Endothelial cell of umbilical vein (primary cell): ENCODE data around the gene SAMD4B. TPM values are rescaled to one million over a fixed set of nuclear protein-coding genes. Genes with fewer than 3 reads are reported as not detected.

Experiments used
- BruUV-seq: library from RNA; stranded (reverse); fragments of 400-500 nt; replicated peaks from 2 replicates; lab custom pipeline; 2021; lab: Mats Ljungman, UMichigan
- CTCF ChIA-PET: fragments of 300-600, 350-600 bp; sonication (Branson Sonifier 250); formaldehyde crosslinking; loops from one replicate; lab custom pipeline; 2021; ENCODE audit warnings: antibody characterized with exemption, inconsistent platforms; lab: Charles Lee
- POLR2A ChIA-PET: fragments of 300-600, 350-600 bp; sonication (Branson Sonifier 250); formaldehyde crosslinking; loops from one replicate; lab custom pipeline; 2021; ENCODE audit warnings: antibody characterized with exemption, inconsistent platforms; lab: Charles Lee
- DNase-seq: peaks from one replicate; pipeline ENCODE4 v3.0.0-alpha.2; 2011; ENCODE audit warnings: low read depth, low spot score
- FAIRE-seq: peaks from 2 replicates; lab custom pipeline; 2011; peaks lifted over from hg19 to GRCh38; lab: Jason Lieb, UNC
- H2AFZ ChIP-seq: 2 replicates; pipeline ENCODE4 v1.6.0; 2012; ENCODE audit warnings: low read depth, low read length, control low read depth, inconsistent platforms
- H3K27ac ChIP-seq: 2 replicates; pipeline ENCODE4 v1.5.1; 2011; ENCODE audit warnings: low read depth, mild to moderate bottlenecking, control low read depth, low read length, moderate library complexity; ENCODE audit not compliant: insufficient read depth
- H3K27me3 ChIP-seq, 2 experiments: 2 replicates each; pipeline versions ENCODE4 v1.6.0 to v1.6.1; 2011; ENCODE audit warnings: low read length in 2 of 2, mixed read lengths in 1 of 2; ENCODE audit not compliant: control insufficient read depth in 2 of 2, insufficient read depth in 2 of 2
- H3K36me3 ChIP-seq, 2 experiments: 2 replicates in 1 of 2; 3 replicates in 1 of 2; pipeline ENCODE4 v1.5.1; 2011; ENCODE audit warnings: low read length in 2 of 2, mild to moderate bottlenecking in 1 of 2, moderate library complexity in 1 of 2; ENCODE audit not compliant: control insufficient read depth in 2 of 2, insufficient read depth in 2 of 2; ENCODE audit errors: extremely low read depth in 1 of 2
- H3K4me1 ChIP-seq: 3 replicates; pipeline ENCODE4 v1.5.1; 2011; ENCODE audit warnings: mild to moderate bottlenecking, low read length; ENCODE audit not compliant: control insufficient read depth, insufficient read depth; ENCODE audit errors: extremely low read depth
- H3K4me2 ChIP-seq: 2 replicates; pipeline ENCODE4 v1.6.1; 2011; ENCODE audit warnings: low read length, control low read depth, mixed read lengths; ENCODE audit not compliant: insufficient read depth
- H3K4me3 ChIP-seq, 3 experiments: fragments of 200-600 bp in 1 of 3; sonication (generic), shearing (Covaris generic) in 1 of 3; replicated peaks in 1 of 3; 2 replicates each; pipeline ENCODE4 v1.5.1; 2011 to 2016; ENCODE audit warnings: control low read depth in 3 of 3, low read length in 3 of 3, mild to moderate bottlenecking in 2 of 3, inconsistent platforms in 1 of 3, low read depth in 1 of 3, moderate library complexity in 1 of 3; ENCODE audit not compliant: insufficient read depth in 1 of 3
- H3K79me2 ChIP-seq: 2 replicates; pipeline ENCODE4 v1.6.0; 2012; ENCODE audit warnings: low read length, inconsistent platforms; ENCODE audit not compliant: control insufficient read depth, insufficient read depth
- H3K9ac ChIP-seq: replicated peaks from 2 replicates; pipeline ENCODE3; 2011; ENCODE audit warnings: low read length, control low read depth; ENCODE audit not compliant: insufficient read depth; ENCODE audit errors: extremely low read depth
- H3K9me1 ChIP-seq: replicated peaks from 3 replicates; pipeline ENCODE4 v1.6.0; 2011; ENCODE audit warnings: mild to moderate bottlenecking, low read length; ENCODE audit not compliant: control insufficient read depth, insufficient read depth; ENCODE audit errors: extremely low read depth
- H3K9me3 ChIP-seq: replicated peaks from 2 replicates; pipeline ENCODE4 v1.5.1; 2012; ENCODE audit warnings: low read length, inconsistent platforms; ENCODE audit not compliant: control insufficient read depth, insufficient read depth
- H4K20me1 ChIP-seq: replicated peaks from 2 replicates; pipeline ENCODE3; 2011; ENCODE audit warnings: mild to moderate bottlenecking, low read length; ENCODE audit not compliant: control insufficient read depth, insufficient read depth; ENCODE audit errors: extremely low read depth
- EZH2 ChIP-seq: IDR thresholded peaks from 2 replicates; pipeline ENCODE4 v1.6.1; 2012; ENCODE audit warnings: borderline replicate concordance, low read depth, mild to moderate bottlenecking, moderate library complexity, low read length, inconsistent platforms; ENCODE audit not compliant: severe bottlenecking
- FOS ChIP-seq: IDR thresholded peaks from 2 replicates; pipeline ENCODE4 v1.6.1; 2011; ENCODE audit warnings: mild to moderate bottlenecking, low read length, moderate library complexity, borderline replicate concordance; ENCODE audit not compliant: insufficient read depth
- GATA2 ChIP-seq: IDR thresholded peaks from 2 replicates; pipeline ENCODE4 v1.7.0; 2011; ENCODE audit warnings: low read depth, mild to moderate bottlenecking, moderate library complexity, mixed read lengths, low read length; ENCODE audit not compliant: insufficient read length, insufficient read depth
- JUN ChIP-seq: IDR thresholded peaks from 2 replicates; pipeline ENCODE4 v1.6.1; 2011; ENCODE audit warnings: borderline replicate concordance, low read depth; ENCODE audit not compliant: insufficient read length, insufficient read depth
- MYC ChIP-seq: IDR thresholded peaks from one replicate; pipeline ENCODE4 v1.6.1; 2011; ENCODE audit warnings: mild to moderate bottlenecking, low read depth, low read length
- POLR2A ChIP-seq: IDR thresholded peaks from 2 replicates; pipeline ENCODE4 v1.6.1; 2012; ENCODE audit warnings: low read depth, mild to moderate bottlenecking, control low read depth, low read length
- POLR2AphosphoS5 ChIP-seq: IDR thresholded peaks from 2 replicates; pipeline ENCODE4 v1.6.1; 2012; ENCODE audit warnings: low read depth, mild to moderate bottlenecking, control low read depth, low read length, moderate library complexity; ENCODE audit not compliant: insufficient read depth
- dilution Hi-C: fragments of 300-500 bp; cut with MboI; formaldehyde crosslinking; loops from one replicate; pipeline ENCODE4 v1.15.0; 2019; ENCODE audit warnings: low sequenced_read_pairs; ENCODE audit not compliant: extremely low pct_ligation_motif_present
- intact Hi-C: fragments of 100-400 bp; cut with micrococcal nuclease; formaldehyde crosslinking; loops from one replicate; pipeline ENCODE4 v1.10.0; 2022
- polyA plus RNA-seq, 4 experiments: library from polyadenylated mRNA; depleted of rRNA in 3 of 4; stranded (reverse) in 3 of 4; unstranded in 1 of 4; fragments of >200 nt; gene quantifications; 2 replicates each; pipeline versions ENCODE4 v1.2.1 to v1.2.3, GENCODE V29; 2011 to 2012; ENCODE audit warnings: missing spikeins in 1 of 4
- total RNA-seq: library from RNA; stranded (reverse); gene quantifications from 2 replicates; pipeline ENCODE4 v1.2.3, GENCODE V29; 2021
- TF ChIP-seq, protein P1 (sequence below), 2 donors: IDR thresholded peaks; 1 replicate in 1 of 2; 2 replicates in 1 of 2; pipeline ENCODE4 v1.5.1; 2011; ENCODE audit warnings: low read length in 2 of 2, mild to moderate bottlenecking in 2 of 2, moderate library complexity in 2 of 2, control low read depth in 1 of 2, inconsistent platforms in 1 of 2, low read depth in 1 of 2; ENCODE audit not compliant: insufficient read depth in 1 of 2; ENCODE audit errors: extremely low read depth in 1 of 2

SAMD4B gene
- total and polyA plus RNA-seq, 2 donors (not counting 3 experiments of a cell fraction or from before 2014, with no cell fraction given): 82.1 to 84.2 TPM

- intact Hi-C loops (no loop called here), dilution Hi-C loops (no loop called here)
- Histone ChIP-seq H3K4me1 (peaks cover 5% of the 10 kb centered on the region), H3K9me3 (no peaks in the 10 kb centered on the region), H3K4me3 (peak overlapping the region in 1 of 3 experiments; percentile 3), H2AFZ (peak overlapping the region; percentile 50), H3K9ac (no peak overlapping the region), H3K27ac (no peak overlapping the region), H3K79me2 (no peaks in the 10 kb centered on the region), H3K27me3 (peaks cover 0 to 3% of the 10 kb centered on the region in 2 experiments), H4K20me1 (no peaks in the 10 kb centered on the region), H3K9me1 (no peaks in the 10 kb centered on the region), H3K36me3 (no peaks in the 10 kb centered on the region), H3K4me2 (no peak overlapping the region)
- ChIA-PET CTCF (interaction anchor here (0.6 to 1.0 kb wide), 2 partner anchors 199 to 290 kb away, joined by 5 read pairs; no protein-coding TSS in a partner anchor), POLR2A (no interaction called here)
- BruUV-seq: no TSS peak
- FAIRE-seq: no peak
- no peak for DNase-seq
- no peak for TF ChIP-seq POLR2AphosphoS5
- TF ChIP-seq POLR2A: no peak
- TF ChIP-seq MYC: no peak
- TF ChIP-seq, protein P1, sequence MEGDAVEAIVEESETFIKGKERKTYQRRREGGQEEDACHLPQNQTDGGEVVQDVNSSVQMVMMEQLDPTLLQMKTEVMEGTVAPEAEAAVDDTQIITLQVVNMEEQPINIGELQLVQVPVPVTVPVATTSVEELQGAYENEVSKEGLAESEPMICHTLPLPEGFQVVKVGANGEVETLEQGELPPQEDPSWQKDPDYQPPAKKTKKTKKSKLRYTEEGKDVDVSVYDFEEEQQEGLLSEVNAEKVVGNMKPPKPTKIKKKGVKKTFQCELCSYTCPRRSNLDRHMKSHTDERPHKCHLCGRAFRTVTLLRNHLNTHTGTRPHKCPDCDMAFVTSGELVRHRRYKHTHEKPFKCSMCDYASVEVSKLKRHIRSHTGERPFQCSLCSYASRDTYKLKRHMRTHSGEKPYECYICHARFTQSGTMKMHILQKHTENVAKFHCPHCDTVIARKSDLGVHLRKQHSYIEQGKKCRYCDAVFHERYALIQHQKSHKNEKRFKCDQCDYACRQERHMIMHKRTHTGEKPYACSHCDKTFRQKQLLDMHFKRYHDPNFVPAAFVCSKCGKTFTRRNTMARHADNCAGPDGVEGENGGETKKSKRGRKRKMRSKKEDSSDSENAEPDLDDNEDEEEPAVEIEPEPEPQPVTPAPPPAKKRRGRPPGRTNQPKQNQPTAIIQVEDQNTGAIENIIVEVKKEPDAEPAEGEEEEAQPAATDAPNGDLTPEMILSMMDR (IDR thresholded peaks at IDR 0.05; ENCODE audit: extremely low read depth in 1 of 2, insufficient read depth in 1 of 2, low read depth in 1 of 2, low read length in 2 of 2): no peak
- TF ChIP-seq JUN: no peak
- TF ChIP-seq FOS: no peak
- no peak for TF ChIP-seq EZH2
- no peak for TF ChIP-seq GATA2
These were observed 20.9 kb upstream of the SAMD4B start for GRCh38 chr19:39321117-39321831.
